Mucosa of stomach (tissue), 1 donor: ENCODE data around the gene PLCB1.

Source experiments
- H3K27me3 ChIP-seq: one replicate; pipeline ENCODE4 v1.7.0; 2013; ENCODE audit warnings: mild to moderate bottlenecking, low read length; ENCODE audit not compliant: control insufficient read depth, insufficient read depth
- H3K36me3 ChIP-seq: one replicate; pipeline ENCODE4 v1.7.0; 2013; ENCODE audit warnings: low read length; ENCODE audit not compliant: control insufficient read depth, insufficient read depth
- H3K4me1 ChIP-seq: one replicate; pipeline ENCODE4 v1.7.0; 2013; ENCODE audit warnings: mild to moderate bottlenecking, low read length; ENCODE audit not compliant: control insufficient read depth, insufficient read depth
- H3K4me3 ChIP-seq: one replicate; pipeline ENCODE4 v1.7.0; 2013; ENCODE audit warnings: low read length
- H3K9ac ChIP-seq: one replicate; pipeline ENCODE4 v1.7.0; 2013; ENCODE audit warnings: mild to moderate bottlenecking, low read length, moderate library complexity
- H3K9me3 ChIP-seq: one replicate; pipeline ENCODE4 v1.7.0; 2013; ENCODE audit warnings: mild to moderate bottlenecking, low read length, moderate library complexity; ENCODE audit not compliant: control insufficient read depth
- donor health status: Pancreatic carcinoma.

PLCB1 gene

GRCh38 chr20:8223091-8223870 is 91.2 kb downstream of the PLCB1 start:
- H3K9me3 ChIP-seq: no peaks in the 10 kb centered on the region
- H3K27me3 ChIP-seq: no peaks in the 10 kb centered on the region
- H3K4me3 ChIP-seq: no peak overlapping the region
- H3K4me1 ChIP-seq: no peaks in the 10 kb centered on the region
- no peaks in the 10 kb centered on the region for H3K36me3 ChIP-seq
- H3K9ac ChIP-seq: no peak overlapping the region

- Histone ChIP-seq H3K9me3 (no peaks in the 10 kb centered on the region), H3K36me3 (no peaks in the 10 kb centered on the region), H3K9ac (no peak overlapping the region), H3K4me3 (no peak overlapping the region), H3K4me1 (no peaks in the 10 kb centered on the region), H3K27me3 (no peaks in the 10 kb centered on the region)
These were observed 93.6 kb downstream of the PLCB1 start for GRCh38 chr20:8225658-8226057.

GRCh38 chr20:8226106-8226505 is 94.0 kb downstream of the PLCB1 start:
- H3K27me3 ChIP-seq: no peaks in the 10 kb centered on the region
- no peak overlapping the region for H3K4me3 ChIP-seq
- no peaks in the 10 kb centered on the region for H3K9me3 ChIP-seq
- H3K36me3 ChIP-seq: no peaks in the 10 kb centered on the region
- peaks cover 4% of the 10 kb centered on the region for H3K4me1 ChIP-seq
- no peak overlapping the region for H3K9ac ChIP-seq

GRCh38 chr20:8227293-8227692 is 95.2 kb downstream of the PLCB1 start:
- Histone ChIP-seq H3K27me3 (no peaks in the 10 kb centered on the region), H3K4me3 (no peak overlapping the region), H3K4me1 (peaks cover 4% of the 10 kb centered on the region), H3K36me3 (no peaks in the 10 kb centered on the region), H3K9me3 (no peaks in the 10 kb centered on the region), H3K9ac (no peak overlapping the region)

GRCh38 chr20:8228315-8228714 is 96.2 kb downstream of the PLCB1 start:
- Histone ChIP-seq H3K36me3 (no peaks in the 10 kb centered on the region), H3K9me3 (no peaks in the 10 kb centered on the region), H3K27me3 (no peaks in the 10 kb centered on the region), H3K9ac (no peak overlapping the region), H3K4me3 (no peak overlapping the region), H3K4me1 (peaks cover 4% of the 10 kb centered on the region)

GRCh38 chr20:8229090-8229489 is 97.0 kb downstream of the PLCB1 start:
- H3K27me3 ChIP-seq: no peaks in the 10 kb centered on the region

GRCh38 chr20:8231038-8231437 is 99.0 kb downstream of the PLCB1 start:
- Histone ChIP-seq H3K4me1 (peaks cover 4% of the 10 kb centered on the region), H3K9ac (no peak overlapping the region), H3K36me3 (no peaks in the 10 kb centered on the region), H3K27me3 (no peaks in the 10 kb centered on the region), H3K4me3 (no peak overlapping the region), H3K9me3 (no peaks in the 10 kb centered on the region)

More at GRCh38 chr20:8229090-8229489, 97.0 kb downstream of the PLCB1 start:
- Histone ChIP-seq H3K9me3 (no peaks in the 10 kb centered on the region), H3K9ac (no peak overlapping the region), H3K4me1 (peaks cover 4% of the 10 kb centered on the region), H3K36me3 (no peaks in the 10 kb centered on the region), H3K4me3 (no peak overlapping the region)

- Histone ChIP-seq H3K27me3 (no peaks in the 10 kb centered on the region), H3K9me3 (no peaks in the 10 kb centered on the region), H3K4me3 (no peak overlapping the region), H3K4me1 (peaks cover 4% of the 10 kb centered on the region), H3K9ac (no peak overlapping the region), H3K36me3 (no peaks in the 10 kb centered on the region)
These were observed 100.3 kb downstream of the PLCB1 start for GRCh38 chr20:8232332-8232731.

GRCh38 chr20:8234580-8234979 is 102.5 kb downstream of the PLCB1 start:
- Histone ChIP-seq H3K4me3 (no peak overlapping the region), H3K9me3 (no peaks in the 10 kb centered on the region), H3K4me1 (peaks cover 4% of the 10 kb centered on the region), H3K27me3 (no peaks in the 10 kb centered on the region), H3K36me3 (no peaks in the 10 kb centered on the region), H3K9ac (no peak overlapping the region)

GRCh38 chr20:8242066-8242465 is 110.0 kb downstream of the PLCB1 start:
- Histone ChIP-seq H3K4me3 (no peak overlapping the region), H3K9ac (no peak overlapping the region), H3K36me3 (no peaks in the 10 kb centered on the region), H3K9me3 (no peaks in the 10 kb centered on the region), H3K27me3 (no peaks in the 10 kb centered on the region), H3K4me1 (peaks cover 21% of the 10 kb centered on the region)

GRCh38 chr20:8242827-8243724 is 111.0 kb downstream of the PLCB1 start:
- Histone ChIP-seq H3K4me1 (peaks cover 21% of the 10 kb centered on the region), H3K27me3 (no peaks in the 10 kb centered on the region), H3K9ac (no peak overlapping the region), H3K9me3 (no peaks in the 10 kb centered on the region), H3K4me3 (no peak overlapping the region), H3K36me3 (no peaks in the 10 kb centered on the region)

- H3K4me1 ChIP-seq: peaks cover 21% of the 10 kb centered on the region
- no peaks in the 10 kb centered on the region for H3K27me3 ChIP-seq
- no peak overlapping the region for H3K9ac ChIP-seq
- no peaks in the 10 kb centered on the region for H3K9me3 ChIP-seq
- no peak overlapping the region for H3K4me3 ChIP-seq
- H3K36me3 ChIP-seq: no peaks in the 10 kb centered on the region
These were observed 112.6 kb downstream of the PLCB1 start for GRCh38 chr20:8244637-8245036.
